Activated naive CD8-positive, alpha-beta T cell treated with anti-CD3 and anti-CD28 coated beads, Interleukin-2, amount 50 U/mL, for 16 hours (primary cell): Measurements from ENCODE around the gene IL15RA.
"Not testable (repeated sequence)": the region's sequence is repeated elsewhere in the genome, so short reads cannot be mapped to it uniquely, and the experiment has no call there.

Experiments used
- DNase-seq: peaks from one replicate; pipeline ENCODE4 v3.0.0-alpha.2; 2020; ENCODE audit warnings: low read depth, low spot score

IL15RA gene

DNA sequence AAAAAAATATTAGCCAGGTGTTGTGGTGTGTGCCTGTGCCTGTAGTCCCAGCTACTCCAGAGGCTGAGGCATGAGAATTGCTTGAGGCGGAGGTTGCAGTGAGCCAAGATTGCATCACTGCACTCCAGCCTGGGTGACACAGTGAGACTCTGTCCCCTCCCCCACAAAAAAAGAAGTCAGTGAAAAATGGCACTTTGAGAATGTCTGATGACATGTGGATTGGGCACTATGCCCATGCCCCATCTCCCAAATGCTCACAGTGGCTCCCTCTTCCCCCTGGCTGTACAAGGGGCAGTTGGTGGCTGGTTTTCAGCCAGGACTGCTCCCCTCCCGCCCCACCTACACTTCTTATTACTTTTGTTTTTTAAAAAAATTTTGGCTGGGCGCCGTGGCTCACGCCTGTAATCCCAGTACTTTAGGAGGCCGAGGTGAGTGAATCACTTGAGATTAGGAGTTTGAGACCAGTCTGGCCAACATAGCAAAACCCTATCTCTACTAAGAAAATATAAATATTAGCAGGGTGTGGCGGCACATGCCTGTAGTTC lies 26.1 kb downstream of the IL15RA start:
- DNase-seq = no peak

DNA sequence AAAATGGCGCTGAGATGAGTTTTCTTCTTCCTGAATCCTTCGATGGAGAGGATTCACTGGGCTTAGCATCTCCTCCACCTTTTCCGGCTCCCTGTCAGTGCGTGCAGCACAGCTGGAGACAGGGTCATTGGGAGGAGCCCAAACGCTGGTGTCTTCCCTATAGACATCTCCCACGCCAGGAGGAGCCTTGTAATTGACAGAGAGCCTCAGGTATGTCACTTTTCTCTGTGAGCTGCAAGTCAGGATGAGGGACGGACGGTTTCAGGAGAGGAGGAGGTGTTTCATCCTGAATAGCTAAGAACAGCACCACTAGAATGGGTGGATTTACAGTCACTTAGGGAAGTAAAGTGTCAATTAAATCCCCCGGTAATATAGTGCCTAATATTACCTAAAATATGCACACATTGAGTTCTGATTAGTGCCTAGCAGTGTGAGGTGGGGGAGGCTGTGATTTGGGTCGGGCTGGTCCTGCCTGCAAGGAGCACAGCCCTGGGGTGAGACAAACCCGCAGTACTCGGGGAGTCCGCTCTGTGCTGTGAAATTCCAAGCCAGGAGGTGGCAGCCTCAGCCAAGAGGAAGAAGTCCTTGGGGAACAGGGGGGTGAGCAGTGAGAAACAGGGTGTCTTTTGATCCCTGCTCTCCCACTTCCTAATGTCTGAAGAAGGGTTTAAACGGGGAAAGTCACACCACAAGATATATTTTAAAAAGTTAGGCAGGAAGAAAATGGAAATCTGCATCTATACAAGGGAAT lies 28.2 kb downstream of the IL15RA start:
- no peak for DNase-seq

DNA sequence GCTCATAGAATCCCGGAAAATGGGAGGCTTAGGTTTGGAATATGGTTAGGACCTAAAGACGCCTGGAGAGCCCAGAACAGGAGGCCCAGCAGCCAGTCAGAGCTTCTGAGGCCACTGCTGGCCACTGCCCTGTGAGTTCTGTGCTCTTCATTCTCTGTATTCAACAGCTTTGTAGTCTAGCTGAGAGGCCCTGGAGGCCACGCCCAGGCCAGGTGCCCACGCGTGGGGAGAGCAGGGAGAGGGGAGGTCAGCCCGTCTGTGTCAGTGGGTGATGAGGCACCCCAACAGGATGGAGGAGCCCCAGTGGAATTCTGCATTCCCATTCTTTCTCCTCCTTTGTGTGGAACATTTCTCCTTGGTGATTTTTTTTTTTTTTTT lies 29.1 kb downstream of the IL15RA start:
- DNase-seq = no peak

DNA sequence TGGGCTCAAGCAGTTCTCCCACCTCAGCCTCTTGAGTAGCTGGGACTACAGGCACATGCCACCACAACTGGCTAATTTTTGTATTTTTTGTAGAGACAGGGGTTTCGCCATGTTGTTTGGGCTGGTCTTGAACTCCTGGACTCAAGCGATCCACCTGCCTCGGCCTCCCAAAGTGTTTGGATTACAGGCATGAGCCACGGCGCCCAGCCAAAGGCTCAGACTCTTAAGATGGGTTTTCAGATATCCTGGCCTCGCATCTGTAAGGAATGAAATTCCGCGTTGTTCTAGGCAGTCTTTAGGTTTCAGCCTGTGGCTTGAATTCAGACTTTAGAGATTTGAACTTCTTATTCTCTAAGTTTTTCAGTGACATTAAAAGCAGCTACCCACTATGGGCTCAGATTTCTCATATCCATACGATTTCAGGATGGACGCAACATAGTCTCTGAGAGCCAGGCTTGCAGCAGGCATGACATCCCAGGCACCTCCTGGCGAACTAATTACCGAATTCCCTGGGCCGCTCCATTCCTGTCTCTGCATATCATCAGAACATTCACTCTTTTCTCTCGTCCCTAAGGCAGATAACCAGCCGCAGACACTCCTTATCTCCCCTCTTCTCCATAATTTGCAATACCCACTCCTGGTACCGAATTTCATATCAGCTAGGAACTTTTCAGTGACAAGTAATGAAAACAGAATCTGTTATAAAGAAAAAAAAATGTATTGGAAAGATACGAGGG lies 29.7 kb downstream of the IL15RA start:
- no peak for DNase-seq

DNA sequence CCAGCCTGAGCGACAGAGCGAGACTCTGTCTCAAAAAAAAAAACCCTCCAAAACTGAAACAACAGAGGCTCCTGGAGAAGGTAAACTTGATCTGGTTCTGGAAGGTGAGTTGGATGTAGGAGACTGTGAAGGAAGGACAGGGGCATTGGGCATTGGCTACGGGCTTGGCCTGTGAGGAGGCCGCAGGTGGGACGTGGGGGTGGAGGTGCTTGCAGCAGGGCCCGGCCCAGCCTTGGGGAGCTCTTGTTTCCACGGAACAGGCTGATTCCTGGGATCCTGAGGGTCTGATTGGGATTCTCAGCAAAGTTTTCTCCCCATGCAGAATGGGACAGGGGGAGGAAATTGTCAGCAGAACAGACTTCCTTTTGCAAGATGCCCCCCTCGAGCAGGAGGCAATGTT lies 30.6 kb downstream of the IL15RA start:
- no peak for DNase-seq

DNA sequence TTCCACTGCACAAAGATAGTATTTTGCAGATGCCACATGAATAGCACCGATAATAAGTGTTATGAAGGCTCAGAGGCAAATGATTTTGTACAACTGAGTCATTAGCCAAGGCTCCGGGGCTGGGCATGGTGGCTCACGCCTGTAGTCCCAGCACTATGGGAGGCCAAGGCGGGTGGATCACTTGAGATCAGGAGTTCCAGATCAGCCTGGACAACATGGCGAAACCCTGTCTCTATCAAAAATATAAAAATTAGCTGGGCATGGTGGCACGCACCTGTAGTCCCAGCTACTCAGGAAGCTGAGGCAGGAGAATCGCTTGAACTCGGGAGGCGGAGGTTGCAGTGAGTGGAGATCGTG lies 30.9 kb downstream of the IL15RA start:
- DNase-seq = not testable (repeated sequence)

DNA sequence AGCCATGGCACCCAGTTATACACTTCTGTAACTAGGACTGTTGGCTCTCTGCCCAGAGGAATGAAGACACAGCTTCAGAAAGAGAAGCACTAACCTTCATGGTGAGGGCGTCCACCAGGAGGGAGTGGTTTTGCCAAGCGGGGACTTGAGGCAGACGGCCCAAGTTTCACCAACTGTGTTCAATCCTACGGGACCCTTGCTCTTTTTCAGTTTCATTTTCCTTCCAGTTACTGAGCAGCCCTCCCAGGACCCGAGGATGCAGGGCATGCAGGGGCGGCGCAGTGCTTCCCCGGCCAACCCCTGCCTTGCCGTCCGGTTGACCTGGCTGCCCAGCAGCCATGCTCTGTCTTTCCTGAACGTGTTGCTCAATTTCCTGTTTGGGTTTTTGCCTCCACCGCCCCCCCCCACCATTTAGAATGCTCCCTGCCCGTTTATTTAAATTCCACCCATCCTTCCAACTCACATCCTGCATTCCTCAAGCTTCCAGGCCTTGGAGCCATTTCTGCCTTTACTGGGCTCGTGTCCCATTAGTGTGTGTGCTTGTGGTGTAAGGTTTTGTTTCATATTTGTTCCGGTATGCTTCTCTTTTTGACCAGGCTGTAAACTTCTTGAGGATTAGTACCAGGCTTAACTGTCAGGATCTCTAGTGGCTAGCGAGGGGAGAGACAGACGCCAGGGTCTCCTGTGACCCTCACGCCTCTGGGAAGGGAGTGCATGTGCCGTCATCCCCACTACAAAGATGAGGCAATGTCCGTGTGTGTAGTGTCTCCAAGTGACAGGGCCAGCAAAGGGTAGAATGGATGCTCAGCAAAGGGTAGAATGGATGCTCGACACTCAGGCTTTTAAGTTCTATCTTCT lies 31.6 kb downstream of the IL15RA start:
- no peak for DNase-seq

DNA sequence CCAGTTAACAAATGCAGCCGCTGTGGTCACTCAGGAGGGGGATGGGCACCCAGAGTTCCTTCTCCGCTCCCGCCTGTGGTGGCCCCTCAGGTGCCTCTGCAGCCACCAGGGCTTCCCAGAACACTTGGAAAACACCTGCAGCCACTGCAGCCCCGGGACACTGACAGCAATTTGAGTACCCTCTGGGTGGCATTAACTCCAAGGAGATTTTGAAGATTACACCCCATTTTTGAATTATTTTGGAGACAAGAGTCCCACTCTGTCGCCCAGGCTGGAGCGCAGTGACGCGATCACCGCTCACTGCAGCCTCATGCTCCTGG lies 32.2 kb downstream of the IL15RA start:
- no peak for DNase-seq

DNA sequence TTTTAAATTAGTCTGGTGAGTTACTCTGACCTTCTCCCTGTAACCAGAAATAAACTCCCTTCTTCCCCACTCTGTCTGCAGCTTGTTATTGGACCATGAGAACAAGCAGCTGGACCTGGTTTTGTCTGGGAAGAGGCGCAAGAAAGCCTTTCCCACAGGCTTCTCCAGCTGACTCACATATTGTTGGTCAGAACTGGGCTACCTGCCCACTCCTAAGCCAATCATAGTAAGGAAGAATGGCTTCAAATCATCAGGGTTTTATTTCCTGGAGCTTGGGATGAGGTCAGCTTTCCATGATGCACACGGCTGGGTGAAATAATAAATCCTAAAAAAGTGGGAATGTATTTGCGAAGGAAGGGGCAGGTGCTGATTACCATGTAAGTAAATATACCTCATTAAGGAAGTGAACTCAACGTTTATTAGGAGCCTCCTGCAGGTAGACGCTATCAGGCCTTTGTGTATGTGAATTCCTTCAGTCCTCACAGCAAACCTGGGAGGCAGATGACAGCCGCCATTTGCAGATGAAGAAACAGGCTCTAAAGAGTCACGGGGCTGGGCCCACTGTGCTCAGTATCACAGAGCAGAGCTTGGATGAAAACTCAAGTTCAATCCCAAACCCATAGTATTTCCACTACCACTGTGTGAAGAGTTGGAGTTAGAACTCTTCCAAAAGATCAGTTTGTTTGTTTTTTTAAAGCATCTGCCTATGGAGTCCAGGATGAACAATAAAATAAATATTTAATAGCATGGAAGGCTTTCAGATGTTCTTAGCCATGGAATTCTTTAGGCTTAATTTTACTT lies 32.8 kb downstream of the IL15RA start:
- no peak for DNase-seq

DNA sequence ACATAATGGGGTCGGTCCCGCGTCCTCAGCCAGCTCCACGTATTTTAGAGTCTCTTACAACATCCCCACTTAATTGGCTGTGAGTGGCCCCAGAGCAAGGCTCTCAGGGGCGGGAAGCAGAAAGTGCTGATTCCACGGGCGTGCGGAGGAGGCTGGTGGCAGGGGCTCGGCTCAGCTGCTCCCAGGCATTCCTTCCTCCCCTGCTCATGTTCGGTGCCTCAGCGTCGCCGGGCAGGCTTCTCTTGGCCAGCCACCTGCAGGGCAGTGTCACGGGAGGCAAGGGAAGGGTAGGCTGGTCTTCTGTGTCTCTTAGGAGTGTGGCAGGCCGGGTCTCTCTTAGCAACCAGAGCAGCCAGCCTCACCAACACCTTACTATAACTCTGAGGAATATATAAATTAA lies 33.8 kb downstream of the IL15RA start:
- DNase-seq = no peak

DNA sequence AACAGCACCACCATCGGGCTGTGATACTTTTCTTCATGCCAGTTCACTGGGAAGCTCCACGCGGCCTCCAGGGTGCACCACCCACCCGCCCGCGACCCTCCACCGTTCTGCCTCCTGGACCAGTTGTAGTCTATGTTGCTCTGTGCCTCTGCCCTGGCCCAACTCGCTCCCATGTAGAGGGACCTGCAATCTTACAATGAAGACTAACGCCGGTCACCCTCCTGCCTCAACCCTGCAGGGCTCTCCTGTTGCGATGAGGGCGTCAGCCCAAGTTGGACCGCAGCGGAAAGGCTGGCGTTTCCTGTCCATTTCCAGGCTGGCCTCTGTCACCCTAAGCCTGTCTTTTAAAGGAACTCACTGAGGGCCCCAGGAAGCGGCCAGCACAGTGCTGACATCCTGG lies 34.9 kb downstream of the IL15RA start:
- DNase-seq = no peak

DNA sequence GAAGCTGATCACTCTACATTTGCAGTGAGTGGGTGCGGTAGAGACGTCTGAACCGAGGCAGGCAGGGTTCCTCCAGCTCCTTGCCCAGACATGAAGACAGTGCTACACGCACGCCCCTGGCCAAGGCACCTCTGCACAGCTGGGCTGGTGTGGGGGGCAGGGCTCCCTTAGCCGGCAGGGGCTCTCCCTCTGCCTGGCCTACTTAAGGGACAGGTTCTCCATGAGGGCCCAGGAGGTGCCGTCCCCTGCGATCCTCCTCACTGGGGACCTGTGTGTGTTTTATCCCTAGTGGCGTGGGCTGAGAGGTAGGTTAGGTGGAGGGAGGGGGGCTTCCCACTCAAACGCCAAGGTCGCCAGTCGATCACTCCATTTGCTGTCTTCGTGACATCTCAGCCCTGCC lies 35.3 kb downstream of the IL15RA start:
- DNase-seq = no peak

DNA sequence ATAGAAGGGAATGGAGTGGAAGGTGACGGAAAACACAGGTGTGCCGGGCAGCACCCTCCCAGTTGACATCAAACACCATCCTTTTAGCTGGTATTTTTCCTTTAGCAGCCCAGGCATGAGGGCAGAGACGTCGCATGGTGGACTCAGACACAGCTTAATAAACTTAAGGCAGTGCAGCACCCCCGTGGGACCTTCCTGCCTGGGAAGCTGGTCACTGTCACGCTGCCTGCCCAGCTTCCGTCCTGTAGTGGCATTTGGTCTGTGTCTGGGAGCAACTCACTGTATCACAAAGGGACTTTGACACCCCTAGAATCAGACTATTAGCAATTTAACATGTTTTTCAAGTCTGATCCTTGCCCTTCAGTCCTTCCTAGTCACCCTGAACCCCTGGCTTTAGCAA lies 35.8 kb downstream of the IL15RA start:
- DNase-seq = no peak

DNA sequence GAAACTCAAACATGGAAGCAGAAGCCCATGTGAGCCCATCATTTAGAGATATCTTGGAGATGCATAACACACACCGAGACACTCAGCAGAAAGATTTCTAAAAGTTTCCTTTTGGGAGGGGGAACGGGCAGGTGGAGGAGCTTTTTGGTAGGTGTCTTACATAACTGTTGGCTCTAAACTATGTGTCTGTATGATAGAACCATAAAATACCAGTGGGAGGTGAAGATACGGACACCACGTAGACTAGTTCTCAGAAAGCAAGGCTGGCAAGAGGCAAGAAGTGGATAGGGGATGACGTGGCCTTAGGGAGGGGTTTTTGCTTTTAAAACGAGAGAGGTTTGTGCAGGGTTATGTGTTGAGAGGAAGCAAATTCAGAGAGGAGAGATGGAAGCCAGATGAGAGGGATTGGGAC lies 36.5 kb downstream of the IL15RA start:
- DNase-seq = no peak

DNA sequence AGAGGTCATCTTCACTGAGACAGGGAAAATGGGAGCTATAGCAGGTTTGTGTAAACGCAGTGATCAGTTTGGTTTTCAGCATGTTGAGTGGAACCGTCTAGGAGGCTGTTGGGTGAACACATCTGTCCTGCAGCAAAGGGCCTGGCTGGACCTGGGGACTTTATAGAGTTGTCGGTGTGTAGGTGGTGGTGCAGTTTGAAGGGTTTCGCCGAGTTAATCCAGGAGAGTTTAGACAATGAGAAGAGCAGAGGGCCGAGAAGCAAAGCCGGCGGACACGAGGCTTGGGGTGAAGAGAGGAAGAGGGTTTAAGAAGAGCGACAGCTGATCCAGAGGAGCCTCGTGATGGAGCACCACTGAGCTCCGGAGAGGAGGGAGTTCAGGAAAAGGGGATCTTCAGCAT lies 39.1 kb downstream of the IL15RA start:
- no peak for DNase-seq

DNA sequence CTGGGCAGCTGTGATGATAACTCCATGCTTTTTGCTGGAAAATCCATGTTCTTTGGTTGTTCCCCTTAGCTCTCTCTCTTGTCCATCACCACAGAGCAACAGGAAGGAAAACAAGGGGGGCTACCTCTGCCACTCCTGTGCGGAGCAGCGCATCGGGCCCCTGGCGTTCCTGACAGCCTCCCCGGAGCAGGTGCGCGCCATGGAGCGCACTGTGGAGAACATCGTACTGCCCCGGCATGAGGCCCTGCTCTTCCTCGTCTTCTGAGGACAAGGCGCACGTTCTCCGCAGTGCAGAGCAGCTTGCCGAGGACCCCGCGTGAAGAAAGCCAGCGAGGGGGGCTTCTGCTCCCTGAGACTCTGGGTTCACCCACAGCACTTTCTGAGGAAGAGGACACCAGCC lies 40.3 kb downstream of the IL15RA start:
- DNase-seq = no peak

DNA sequence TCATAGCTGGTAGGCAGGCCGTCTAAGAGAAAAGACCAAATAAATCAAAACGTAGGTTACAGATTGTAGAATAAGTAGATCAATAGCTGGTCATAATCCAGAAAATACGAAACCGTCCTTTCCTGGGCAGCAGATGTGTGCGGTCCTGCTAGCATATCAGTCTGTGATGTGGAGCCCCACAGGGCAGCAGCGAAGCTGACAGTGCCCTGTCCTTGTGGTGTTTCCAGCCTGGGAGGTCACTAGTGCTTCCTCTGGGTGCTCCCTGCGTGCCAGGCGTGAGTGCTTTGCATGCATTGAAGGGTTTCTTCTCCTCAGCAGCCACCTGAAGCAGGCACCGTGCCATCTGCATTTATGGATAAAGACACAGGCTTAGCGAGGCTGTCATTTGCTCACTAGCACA lies 41.7 kb downstream of the IL15RA start:
- DNase-seq = no peak

DNA sequence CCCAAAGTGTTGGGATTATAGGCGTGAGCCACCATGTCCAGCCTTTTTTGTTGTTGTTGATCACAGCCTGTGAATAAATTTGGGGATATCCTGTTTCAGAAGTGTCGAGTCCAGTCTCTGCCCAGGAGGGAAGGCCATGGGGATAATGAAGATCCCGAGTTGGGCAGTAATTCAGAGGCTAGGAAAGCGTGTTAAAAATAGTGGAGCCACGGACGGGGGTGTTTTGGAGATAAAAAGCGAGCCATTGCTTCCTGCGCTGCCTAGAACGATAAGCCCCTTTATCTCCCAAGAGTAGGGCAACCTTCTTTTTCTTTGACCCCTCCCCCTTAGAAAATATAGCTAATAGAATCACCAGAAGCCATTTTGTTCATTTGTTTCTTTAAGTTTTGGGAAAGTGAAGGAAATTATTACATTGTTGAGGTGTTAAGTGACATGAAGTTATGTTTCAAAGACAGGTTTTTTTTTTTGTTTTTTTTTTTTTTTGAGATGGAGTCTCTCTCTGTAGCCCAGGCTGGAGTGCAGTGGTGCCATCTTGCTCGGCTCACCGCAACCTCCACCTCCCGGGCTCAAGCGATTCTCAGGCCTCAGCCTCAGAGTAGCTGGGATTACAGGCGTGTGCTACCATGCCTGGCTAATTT lies 43.3 kb downstream of the IL15RA start:
- DNase-seq = no peak

DNA sequence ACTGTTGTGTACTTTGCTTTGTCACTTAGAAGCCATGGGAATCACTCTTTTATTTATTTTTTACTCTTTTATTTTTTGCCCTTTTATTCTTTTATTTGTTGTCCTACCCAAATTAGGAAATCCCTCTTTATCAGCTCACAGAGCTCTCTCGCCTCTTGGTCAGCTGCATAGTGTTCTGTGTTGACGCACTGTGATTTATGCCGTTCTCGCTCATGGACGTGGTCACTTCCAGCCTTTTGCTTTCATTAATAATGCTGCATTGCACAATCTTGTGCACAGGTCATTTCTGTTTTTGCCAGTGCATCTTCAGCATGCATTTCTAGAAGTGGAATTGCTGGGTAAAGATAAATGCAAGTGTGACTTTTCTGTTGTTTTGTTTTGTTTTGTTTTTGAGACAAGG lies 45.0 kb downstream of the IL15RA start:
- no peak for DNase-seq

DNA sequence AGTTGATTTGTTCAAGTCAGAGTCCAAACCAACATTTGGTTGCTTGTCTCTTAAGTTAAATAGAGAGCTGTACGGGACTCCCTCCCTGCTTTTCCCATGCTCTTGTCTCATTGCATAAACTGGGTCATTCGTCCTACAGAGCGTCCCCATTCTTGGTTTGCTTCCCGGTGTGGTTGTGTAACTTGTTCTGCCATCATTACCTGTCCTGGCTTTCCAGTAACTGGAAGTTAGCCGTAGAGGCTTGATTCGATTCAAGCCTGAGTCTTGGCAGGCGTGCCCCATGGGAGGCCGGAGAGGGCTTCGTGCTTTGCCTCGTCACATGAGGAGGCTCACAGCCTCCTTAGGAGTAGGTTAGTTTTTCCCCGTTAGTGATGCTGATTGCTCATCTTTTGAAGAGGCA lies 47.1 kb downstream of the IL15RA start:
- no peak for DNase-seq

DNA sequence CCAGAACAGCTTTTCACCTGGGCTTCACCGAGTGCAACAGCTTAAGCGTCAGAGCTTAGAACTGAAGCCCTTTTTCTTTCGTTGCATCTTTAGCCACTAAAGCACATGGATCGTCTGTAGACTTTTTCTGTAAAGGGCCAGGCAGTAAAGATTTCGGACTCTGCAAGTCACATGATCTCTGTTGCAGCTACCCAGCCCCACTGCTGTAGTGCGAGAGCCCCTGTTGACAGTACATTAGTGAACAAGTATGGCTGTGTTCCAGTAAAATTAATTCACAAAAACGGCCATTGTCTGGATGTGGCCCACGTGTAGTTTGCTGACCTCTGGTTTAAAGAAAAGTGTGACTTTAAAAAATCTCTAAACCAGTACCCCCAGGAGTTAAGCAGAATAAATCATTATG lies 47.9 kb downstream of the IL15RA start:
- no peak for DNase-seq
